COLO668 (cell line): ENCODE data around the gene SUCLA2.
A peak's percentile ranks its signal among the peaks of the same experiment; 100 is the strongest.
"Not testable (repeated sequence)": the region's sequence is repeated elsewhere in the genome, so short reads cannot be mapped to it uniquely, and the experiment has no call there.

ENCODE experiments used
- DNase-seq: peaks from one replicate; lab custom pipeline; 2025; ENCODE audit not compliant: unreplicated experiment; lab: John Stamatoyannopoulos, UW

SUCLA2 gene

DNA sequence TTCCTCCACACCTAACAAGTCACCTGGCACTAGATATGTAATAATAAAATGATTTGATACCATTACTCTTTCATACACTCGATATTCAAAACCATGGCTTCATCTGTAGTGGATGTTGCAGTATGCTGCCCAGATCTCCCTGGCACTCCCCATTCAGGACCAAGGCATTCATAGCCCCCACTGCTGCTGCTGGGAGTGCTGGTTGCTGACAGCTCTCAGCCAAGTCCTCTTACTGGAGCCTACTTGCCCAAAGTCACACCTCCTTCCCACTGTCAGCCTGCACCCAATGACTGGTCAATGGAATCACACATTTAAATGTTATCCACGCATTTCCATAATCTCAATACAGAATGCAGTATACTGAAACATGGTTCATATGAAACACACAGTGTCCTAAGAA, 3.7 kb downstream of the SUCLA2 start:
- no peak for DNase-seq

GRCh38 chr13:47991859-47992258, 9.2 kb downstream of the SUCLA2 start:
- DNase-seq = no peak

DNA sequence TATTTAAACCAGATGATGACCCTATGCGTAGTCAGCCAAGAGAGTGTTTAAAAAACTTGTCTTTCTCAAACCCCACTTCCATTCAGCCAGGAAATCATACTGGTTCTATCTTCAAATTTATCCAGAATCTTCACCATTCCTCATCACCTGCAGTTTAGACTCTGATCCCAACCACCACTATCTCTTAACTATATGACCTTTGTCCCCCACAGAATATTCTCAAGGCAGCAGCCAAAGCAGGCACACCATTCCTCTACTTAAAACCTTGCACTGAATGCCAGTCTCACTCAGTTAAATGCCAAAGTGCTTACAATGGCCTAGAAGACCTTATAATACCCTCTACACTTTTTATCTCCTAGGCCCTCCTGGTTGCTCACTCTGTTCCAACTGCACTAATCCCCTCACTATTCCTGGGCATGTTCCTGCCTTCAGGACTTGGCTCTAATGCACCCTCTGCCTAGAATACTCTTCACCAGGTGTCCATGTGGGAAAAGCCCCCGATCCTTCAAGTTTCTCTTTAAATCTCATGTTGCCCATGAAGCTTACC, 10.1 kb downstream of the SUCLA2 start:
- DNase-seq = no peak

DNA sequence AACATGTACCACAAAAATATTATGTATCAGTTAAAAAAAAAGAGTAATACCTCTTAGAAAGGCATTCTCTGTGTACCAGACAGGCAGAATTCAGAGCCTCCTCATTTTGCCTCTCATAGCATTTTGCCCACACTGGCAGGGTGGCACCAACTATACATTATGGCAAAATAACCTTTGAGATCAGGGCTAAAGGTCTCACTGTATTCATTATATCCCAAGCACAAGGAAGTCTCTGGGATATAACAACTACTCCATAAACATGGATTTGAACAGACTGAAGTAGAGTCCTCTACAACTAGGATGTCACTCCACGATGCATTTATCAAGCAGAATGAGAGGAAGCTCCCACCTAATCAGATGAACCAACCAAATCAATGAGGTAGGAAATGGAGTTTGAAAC, 10.6 kb downstream of the SUCLA2 start:
- no peak for DNase-seq

GRCh38 chr13:47983070-47983469, 18.0 kb downstream of the SUCLA2 start:
- no peak for DNase-seq

GRCh38 chr13:47976325-47976724, 24.7 kb downstream of the SUCLA2 start:
- DNase-seq = no peak

GRCh38 chr13:47964863-47965262, 36.2 kb downstream of the SUCLA2 start:
- DNase-seq = no peak

DNA sequence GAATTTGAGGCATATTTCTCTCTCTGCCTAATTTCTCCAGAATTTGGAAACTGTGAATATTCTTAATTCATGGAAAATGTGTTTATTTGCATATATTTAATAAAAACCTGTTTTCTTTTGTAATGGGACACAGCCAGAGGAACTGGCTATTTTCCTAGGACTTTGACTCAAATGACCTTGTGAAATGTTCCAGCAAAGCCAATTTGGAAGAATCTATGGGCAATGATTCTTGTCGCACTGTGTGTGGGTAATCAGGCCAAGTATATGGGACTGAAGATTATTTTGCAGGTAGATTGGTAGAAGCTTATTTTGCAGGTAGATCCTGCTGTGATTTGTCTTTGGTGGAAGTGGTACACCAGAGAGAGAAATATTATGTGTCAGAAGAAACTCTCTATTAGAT, 38.8 kb downstream of the SUCLA2 start:
- no peak for DNase-seq

DNA sequence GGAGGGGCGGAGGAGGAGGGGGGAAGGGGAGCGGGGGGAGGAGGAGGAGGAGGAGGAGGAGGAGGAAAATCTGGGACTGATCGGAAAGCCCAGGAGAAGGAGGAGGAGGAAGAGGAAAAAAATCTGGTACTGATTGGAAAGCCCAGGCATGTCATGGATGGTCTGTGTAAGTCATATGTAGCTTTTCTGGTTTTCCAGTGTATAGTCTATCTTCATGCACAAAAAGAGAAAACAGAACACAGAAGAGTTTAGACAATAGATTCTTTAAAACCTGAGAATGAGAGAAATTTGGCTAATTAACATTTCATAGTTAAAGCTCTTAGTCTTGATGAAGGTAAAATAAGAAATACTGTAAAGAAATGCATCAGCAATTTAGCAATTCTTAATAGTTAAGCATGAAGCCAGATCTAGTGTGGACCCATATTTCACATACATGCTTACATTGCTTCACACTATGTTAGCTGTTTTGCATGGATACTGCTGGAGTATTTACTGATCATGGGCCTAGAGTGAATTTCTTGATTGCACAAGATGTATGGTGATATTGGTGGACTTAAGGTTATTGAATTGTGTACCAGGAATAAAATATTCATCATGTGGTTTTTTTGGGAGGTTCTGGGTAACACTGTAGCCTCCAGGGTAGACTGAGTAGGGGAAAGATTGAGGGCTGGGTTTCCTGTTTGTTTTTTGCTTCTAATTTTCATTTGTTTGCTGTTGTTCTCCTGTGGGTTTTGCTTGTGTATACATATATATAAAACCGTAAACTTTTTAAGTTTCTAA, 41.4 kb downstream of the SUCLA2 start:
- no peak for DNase-seq

DNA sequence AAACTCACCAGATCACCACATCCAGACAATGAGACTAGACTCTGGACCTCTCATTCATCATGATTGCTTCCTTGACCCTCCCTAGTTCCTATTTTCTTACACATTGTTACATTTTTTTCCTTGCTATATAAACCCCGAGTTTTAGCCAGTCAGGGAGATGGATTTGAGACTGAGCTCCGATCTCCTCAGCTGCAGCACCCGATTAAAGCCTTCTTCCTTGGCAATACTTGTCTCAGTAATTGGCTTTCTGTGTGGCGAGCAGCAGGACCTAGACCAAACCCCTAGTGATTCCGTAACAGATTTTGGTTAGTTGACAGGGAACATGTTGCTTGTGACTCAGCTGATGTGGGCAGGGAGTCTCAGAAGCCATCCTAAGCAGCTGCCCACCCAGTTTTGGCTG, 44.0 kb downstream of the SUCLA2 start:
- DNase-seq = no peak

- no peak for DNase-seq
Observed at GRCh38 chr13:47955836-47956235, 45.2 kb downstream of the SUCLA2 start.

DNA sequence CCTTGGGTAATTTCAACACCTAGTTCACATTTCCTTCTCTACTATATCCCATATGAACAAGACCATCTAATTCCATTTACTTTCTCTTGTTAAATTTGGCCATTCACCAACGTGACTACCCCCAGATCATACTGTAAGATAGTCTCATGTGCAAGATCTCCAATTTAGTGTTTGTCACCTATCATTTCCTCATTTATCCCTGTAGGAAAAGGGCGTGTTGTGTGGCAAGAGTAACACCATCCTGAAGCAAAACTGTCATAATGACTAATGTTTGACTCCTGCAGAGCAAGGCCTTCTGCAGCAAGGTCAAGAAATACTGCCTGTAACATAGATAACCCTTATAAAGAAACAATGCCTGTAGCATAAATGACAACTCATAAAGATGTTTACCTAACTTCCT, 51.3 kb downstream of the SUCLA2 start:
- DNase-seq = no peak

DNA sequence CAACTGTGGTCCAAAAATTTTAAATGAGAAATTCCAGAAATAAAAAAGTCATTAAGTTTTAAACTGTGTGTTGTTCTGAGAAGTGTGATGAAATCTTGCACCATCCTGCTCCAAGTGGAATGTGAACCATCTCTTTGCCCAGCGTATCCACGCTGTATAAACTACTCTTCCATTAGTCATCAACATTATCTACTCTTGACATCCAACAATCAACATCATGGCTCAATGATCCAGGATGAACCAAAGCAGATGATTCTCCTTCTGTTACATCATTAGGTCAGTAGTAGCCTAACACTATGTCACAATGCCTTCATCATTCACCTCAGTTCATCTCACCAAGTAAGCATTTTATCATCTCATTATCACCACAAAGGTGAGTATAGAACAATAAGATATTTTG, 55.3 kb downstream of the SUCLA2 start:
- no peak for DNase-seq

DNA sequence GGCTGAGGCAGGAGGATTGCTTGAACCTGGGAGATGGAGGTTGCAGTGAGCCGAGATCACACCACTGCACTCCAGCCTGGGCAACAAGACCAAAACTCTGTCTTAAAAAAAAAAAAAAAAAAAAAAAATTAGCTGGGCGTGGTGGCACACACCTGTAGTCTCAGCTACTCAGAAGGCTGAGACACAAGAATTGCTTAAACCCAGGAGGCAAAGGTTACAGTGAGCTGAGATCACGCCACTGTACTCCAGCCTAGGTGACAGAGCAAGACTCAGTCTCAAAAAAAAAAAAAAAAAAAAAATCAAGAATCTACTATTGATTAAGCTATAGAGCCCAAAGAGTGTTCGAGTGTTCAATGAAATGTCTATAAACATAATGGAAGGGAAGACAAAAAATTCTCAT, 55.9 kb downstream of the SUCLA2 start:
- not testable (repeated sequence) for DNase-seq

DNA sequence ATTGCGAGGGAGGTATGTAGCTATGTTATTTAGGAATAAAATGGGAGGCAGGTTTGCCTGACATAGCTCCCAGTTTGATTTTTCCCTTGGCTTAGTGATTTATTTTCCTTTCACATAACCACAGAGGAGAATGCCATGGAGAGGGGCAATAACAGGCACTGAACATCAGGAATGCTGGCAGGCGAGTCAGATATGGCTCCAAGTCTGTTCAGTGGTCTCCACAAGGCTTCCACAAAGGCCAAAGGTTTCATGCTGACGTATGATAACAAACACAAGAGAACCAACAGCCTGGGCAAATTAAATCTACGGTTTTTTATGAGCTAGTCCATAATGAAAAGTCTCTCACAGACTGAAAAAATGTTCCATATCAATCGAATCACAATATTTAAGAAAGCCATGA, 66.7 kb downstream of the SUCLA2 start:
- DNase-seq = no peak

- peak; percentile 30 for DNase-seq
Observed at GRCh38 chr13:47932950-47933923, 67.8 kb downstream of the SUCLA2 start.

GRCh38 chr13:47930649-47931165, 70.4 kb downstream of the SUCLA2 start:
- no peak for DNase-seq

DNA sequence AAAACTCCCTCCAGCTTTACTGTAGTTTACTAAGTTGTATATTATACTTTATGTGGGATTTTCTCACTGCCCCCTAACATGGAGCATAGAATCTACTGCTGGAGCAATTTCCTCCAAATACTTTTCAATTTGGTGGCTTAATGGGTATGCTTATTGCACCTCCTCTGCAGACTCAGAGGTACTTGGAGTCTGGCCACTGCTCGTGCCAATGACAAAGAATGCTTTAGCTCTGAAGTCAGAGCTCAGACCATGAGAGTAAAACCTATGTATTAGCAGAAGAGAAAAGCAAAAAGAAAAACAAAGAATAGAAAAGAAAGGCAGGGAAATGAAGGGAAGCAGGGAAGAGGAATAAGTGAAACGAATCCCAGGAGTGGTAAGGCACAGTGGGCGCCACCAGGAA, 71.9 kb downstream of the SUCLA2 start:
- no peak for DNase-seq

- DNase-seq = no peak
Observed at GRCh38 chr13:47917022-47917574, 84.0 kb downstream of the SUCLA2 start.

GRCh38 chr13:47908197-47908902, 92.7 kb downstream of the SUCLA2 start:
- no peak for DNase-seq

- no peak for DNase-seq
Observed at GRCh38 chr13:47904891-47905290, 96.2 kb downstream of the SUCLA2 start.
